K562 (cell line): Measurements from ENCODE around the gene GP1BB. TPM values are rescaled to one million over a fixed set of nuclear protein-coding genes. Genes with fewer than 3 reads are reported as not detected.

Experiments used
- ARID2 ChIP-seq: fragments of 450-650 bp; IDR thresholded peaks from 2 replicates; pipeline ENCODE4 v1.6.1; 2017; ENCODE audit warnings: antibody characterized with exemption, mild to moderate bottlenecking
- ARID3A ChIP-seq: IDR thresholded peaks from 2 replicates; pipeline ENCODE4 v1.6.1; 2012; ENCODE audit warnings: low read depth, low read length, improper control_type of control experiment, borderline replicate concordance
- BRF1 ChIP-seq: IDR thresholded peaks from 3 replicates; pipeline ENCODE4 v1.6.1; 2011; ENCODE audit warnings: borderline replicate concordance, mild to moderate bottlenecking; ENCODE audit not compliant: insufficient read length; ENCODE audit errors: extremely low read depth
- CTBP1 ChIP-seq: fragments of 450-650 bp; IDR thresholded peaks from 2 replicates; pipeline ENCODE4 v1.6.1; 2016; ENCODE audit warnings: borderline replicate concordance
- GTF2A2 ChIP-seq: IDR thresholded peaks from 2 replicates; pipeline ENCODE4 v1.6.1; 2016; ENCODE audit warnings: mild to moderate bottlenecking, missing genetic modification characterization, missing compliant biosample characterization
- HDAC1 ChIP-seq, 2 experiments: fragments of 450-650 bp; IDR thresholded peaks; 2 replicates each; pipeline ENCODE4 v1.6.1; 2016 to 2017; ENCODE audit warnings: inconsistent platforms in 1 of 2, mild to moderate bottlenecking in 1 of 2, moderate library complexity in 1 of 2
- HMGN3 ChIP-seq: IDR thresholded peaks from 2 replicates; pipeline ENCODE4 v1.6.1; 2011; ENCODE audit warnings: borderline replicate concordance, low read depth, mild to moderate bottlenecking, mixed read lengths, low read length; ENCODE audit not compliant: insufficient read length; ENCODE audit errors: extremely low read depth
- KAT7 ChIP-seq: sonication (generic); formaldehyde crosslinking; IDR thresholded peaks from 2 replicates; pipeline ENCODE4 v1.8.0; 2022; ENCODE audit warnings: missing genetic modification reagents, mild to moderate bottlenecking, borderline replicate concordance
- LEF1 ChIP-seq: fragments of 450-650 bp; IDR thresholded peaks from 2 replicates; pipeline ENCODE4 v1.6.1; 2016; ENCODE audit warnings: mild to moderate bottlenecking
- MAZ ChIP-seq, 2 experiments: fragments of 450-650 bp in 1 of 2; sonication (generic) in 1 of 2; formaldehyde crosslinking; IDR thresholded peaks in 1 of 2; conservative IDR thresholded peaks in 1 of 2; 2 replicates each; pipeline versions ENCODE4 v1.4.0 to v1.5.0; 2020; ENCODE audit warnings: mild to moderate bottlenecking in 1 of 2, missing genetic modification reagents in 1 of 2
- MEIS2 ChIP-seq: fragments of 450-650 bp; IDR thresholded peaks from 2 replicates; pipeline ENCODE4 v1.6.1; 2014; ENCODE audit warnings: mild to moderate bottlenecking; ENCODE audit not compliant: partially characterized antibody
- SETDB1 ChIP-seq: IDR thresholded peaks from one replicate; pipeline ENCODE4 v1.6.1; 2012; ENCODE audit warnings: low read length, control low read depth, inconsistent platforms
- SMARCA4 ChIP-seq: fragments of 450-650 bp; IDR thresholded peaks from 2 replicates; pipeline ENCODE4 v1.6.1; 2016
- SMC3 ChIP-seq: conservative IDR thresholded peaks from 2 replicates; pipeline ENCODE4 v1.6.1; 2011; ENCODE audit warnings: low read depth, low read length, improper control_type of control experiment; ENCODE audit not compliant: insufficient read depth
- SNRNP70 ChIP-seq: fragments of 200-400 bp; formaldehyde crosslinking; optimal IDR thresholded peaks from 2 replicates; pipeline ENCODE3; 2017; ENCODE audit warnings: low read depth, low read length
- TRIM28 ChIP-seq: fragments of 450-650 bp; IDR thresholded peaks from 2 replicates; pipeline ENCODE4 v1.6.1; 2017
- VEZF1 ChIP-seq: fragments of 200-800 bp; sonication (Bioruptor generic); IDR thresholded peaks from 2 replicates; pipeline ENCODE4 v1.6.1; 2017; ENCODE audit warnings: missing genetic modification characterization, missing compliant biosample characterization
- ZBTB1 ChIP-seq: sonication (generic); formaldehyde crosslinking; IDR thresholded peaks from 2 replicates; pipeline ENCODE4 v1.8.1; 2023; ENCODE audit warnings: missing genetic modification reagents, low read depth, mild to moderate bottlenecking, borderline replicate concordance
- ZFPM2 ChIP-seq: fragments of 250-450 bp; sonication (Bioruptor Pico); IDR thresholded peaks from 2 replicates; pipeline ENCODE4 v1.5.1; 2022; ENCODE audit warnings: mild to moderate bottlenecking
- ZNF12 ChIP-seq: sonication (generic); formaldehyde crosslinking; IDR thresholded peaks from 2 replicates; pipeline ENCODE4 v1.4.0; 2020; ENCODE audit warnings: mild to moderate bottlenecking, missing genetic modification reagents
- ZNF175 ChIP-seq: fragments of 200-800 bp; sonication (Bioruptor generic); IDR thresholded peaks from 2 replicates; pipeline ENCODE4 v1.6.1; 2016; ENCODE audit warnings: low read depth, mild to moderate bottlenecking, missing genetic modification characterization, missing compliant biosample characterization
- ZNF449 ChIP-seq: fragments of 250-450 bp; sonication (Bioruptor Pico); IDR thresholded peaks from 2 replicates; pipeline ENCODE4 v1.8.0; 2022; ENCODE audit warnings: moderate library complexity, mild to moderate bottlenecking, inconsistent platforms
- ZNF583 ChIP-seq: fragments of 250-450 bp; sonication (Bioruptor Pico); IDR thresholded peaks from 2 replicates; pipeline ENCODE4 v1.4.0; 2020
- ZNF586 ChIP-seq: fragments of 450-650 bp; formaldehyde crosslinking; conservative IDR thresholded peaks from 2 replicates; pipeline ENCODE4 v1.4.0; 2020; ENCODE audit warnings: mild to moderate bottlenecking, moderate library complexity
- ZNF766 ChIP-seq: fragments of 200-800 bp; sonication (Bioruptor generic); conservative IDR thresholded peaks from 2 replicates; pipeline ENCODE4 v1.6.1; 2016; ENCODE audit warnings: missing genetic modification characterization, missing compliant biosample characterization
- polyA plus RNA-seq, 8 experiments: library from polyadenylated mRNA; depleted of rRNA in 4 of 8; stranded (reverse) in 5 of 8; unstranded in 3 of 8; fragments of >200 nt; fragmentation: Nextera tagmentation in 2 of 8; fragmentation: Illumina TruSeq in 1 of 8; extraction: Ambion mirVana in 2 of 8; extraction: Trizol in 1 of 8; gene quantifications; 2 replicates each; pipeline versions ENCODE4 v1.2.1 to v1.2.3, GENCODE V29; 2011 to 2014; ENCODE audit warnings: inconsistent platforms in 1 of 8, missing spikeins in 1 of 8
- total RNA-seq, 7 experiments: library from RNA; depleted of rRNA in 6 of 7; stranded (reverse); fragments of >200 nt in 6 of 7; fragmentation: Illumina TruSeq in 2 of 7; extraction: Trizol in 2 of 7; gene quantifications; 2 replicates each; pipeline versions ENCODE4 v1.2.1 to v1.2.3, GENCODE V29; 2011 to 2021; ENCODE audit warnings: low replicate concordance in 1 of 7

The GP1BB gene
- total and polyA plus RNA-seq, 9 of the 15 experiments (the other 6 are each of a cell fraction or from before 2014, with no cell fraction given): 0.69 to 162 (median 2.8) TPM

DNA sequence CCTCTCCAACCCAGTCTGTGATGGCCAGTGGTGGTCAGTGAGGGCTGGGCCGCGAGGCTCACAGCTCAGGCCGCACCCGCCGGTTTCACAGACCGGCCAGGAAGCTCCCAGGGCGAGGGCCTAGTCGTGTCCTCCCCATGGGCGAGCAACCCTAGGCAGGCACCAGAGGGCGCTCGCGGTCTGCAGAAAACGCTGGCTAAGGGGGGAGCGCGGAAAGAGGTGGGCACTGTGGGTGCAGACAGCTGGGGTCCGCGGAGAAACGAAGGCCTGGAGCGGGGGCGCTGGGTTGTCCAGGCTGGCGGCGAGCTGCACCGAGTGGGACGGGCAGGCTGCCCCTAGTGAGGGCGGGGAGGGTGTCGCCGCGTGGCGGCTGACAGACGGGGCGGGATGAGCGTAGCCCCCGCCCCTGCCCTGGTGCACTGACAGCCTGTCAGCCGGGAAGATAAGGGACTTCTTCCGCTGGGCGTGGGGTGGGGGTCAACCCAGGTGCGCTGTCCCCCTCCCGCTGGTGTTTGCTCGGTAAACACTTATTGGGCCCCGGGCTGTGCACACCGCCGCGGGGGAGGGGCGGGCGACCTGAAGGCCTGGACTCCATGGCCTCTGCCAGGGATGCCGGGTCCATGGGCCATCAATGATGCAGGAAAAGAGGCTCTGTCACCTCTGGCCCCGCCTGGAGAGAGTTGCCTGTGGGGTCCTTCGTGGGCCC, 7.5 kb downstream of the GP1BB start (continued):
- no peak for TF ChIP-seq ZFPM2
- no peak for TF ChIP-seq LEF1
- no peak for TF ChIP-seq MEIS2
- TF ChIP-seq GTF2A2: no peak
- no peak for TF ChIP-seq VEZF1 (CRISPR knock-in tag)
- peak; percentile 100 for TF ChIP-seq SMC3
- TF ChIP-seq ZNF583 (CRISPR knock-in tag): no peak; the same call in 1 of the 2 replicates
- peak; percentile 100 for TF ChIP-seq MAZ (CRISPR knock-in tag; conservative IDR thresholded peaks at IDR 0.05 in 1 of 2, IDR thresholded peaks at IDR 0.05 in 1 of 2)
- TF ChIP-seq ZBTB1 (CRISPR knock-in tag): no peak
- TF ChIP-seq ZNF586: no peak
- TF ChIP-seq BRF1: no peak
- no peak for TF ChIP-seq SNRNP70
- TF ChIP-seq ZNF12: no peak
- peak; percentile 87 for TF ChIP-seq SETDB1
- TF ChIP-seq ZNF449: no peak
- TF ChIP-seq ZNF175 (CRISPR knock-in tag): peak; percentile 75
- TF ChIP-seq SMARCA4: no peak
- no peak for TF ChIP-seq ARID3A
- peak; percentile 87 for TF ChIP-seq TRIM28
- no peak for TF ChIP-seq KAT7
- TF ChIP-seq ZNF766 (CRISPR knock-in tag): no peak
- TF ChIP-seq HDAC1 (IDR thresholded peaks at IDR 0.05): peak in 1 of 2 experiments; percentile 99; a peak in 2 of 4 replicates
- no peak for TF ChIP-seq CTBP1
- peak; percentile 100 for TF ChIP-seq ARID2
- no peak for TF ChIP-seq HMGN3
